HG02938 (cell line): ENCODE data around the gene ARID3A.
"Not testable (repeated sequence)": the region's sequence is repeated elsewhere in the genome, so short reads cannot be mapped to it uniquely, and the experiment has no call there.

ENCODE experiments used
- ATAC-seq: cut with Tn5 transposase; IDR thresholded peaks from one replicate; pipeline ENCODE4 v1.9.1; 2021; ENCODE audit warnings: mild to moderate bottlenecking, moderate library complexity; ENCODE audit not compliant: unreplicated experiment

The ARID3A gene, protein sequence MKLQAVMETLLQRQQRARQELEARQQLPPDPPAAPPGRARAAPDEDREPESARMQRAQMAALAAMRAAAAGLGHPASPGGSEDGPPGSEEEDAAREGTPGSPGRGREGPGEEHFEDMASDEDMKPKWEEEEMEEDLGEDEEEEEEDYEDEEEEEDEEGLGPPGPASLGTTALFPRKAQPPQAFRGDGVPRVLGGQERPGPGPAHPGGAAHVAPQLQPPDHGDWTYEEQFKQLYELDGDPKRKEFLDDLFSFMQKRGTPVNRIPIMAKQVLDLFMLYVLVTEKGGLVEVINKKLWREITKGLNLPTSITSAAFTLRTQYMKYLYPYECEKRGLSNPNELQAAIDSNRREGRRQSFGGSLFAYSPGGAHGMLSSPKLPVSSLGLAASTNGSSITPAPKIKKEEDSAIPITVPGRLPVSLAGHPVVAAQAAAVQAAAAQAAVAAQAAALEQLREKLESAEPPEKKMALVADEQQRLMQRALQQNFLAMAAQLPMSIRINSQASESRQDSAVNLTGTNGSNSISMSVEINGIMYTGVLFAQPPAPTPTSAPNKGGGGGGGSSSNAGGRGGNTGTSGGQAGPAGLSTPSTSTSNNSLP

DNA sequence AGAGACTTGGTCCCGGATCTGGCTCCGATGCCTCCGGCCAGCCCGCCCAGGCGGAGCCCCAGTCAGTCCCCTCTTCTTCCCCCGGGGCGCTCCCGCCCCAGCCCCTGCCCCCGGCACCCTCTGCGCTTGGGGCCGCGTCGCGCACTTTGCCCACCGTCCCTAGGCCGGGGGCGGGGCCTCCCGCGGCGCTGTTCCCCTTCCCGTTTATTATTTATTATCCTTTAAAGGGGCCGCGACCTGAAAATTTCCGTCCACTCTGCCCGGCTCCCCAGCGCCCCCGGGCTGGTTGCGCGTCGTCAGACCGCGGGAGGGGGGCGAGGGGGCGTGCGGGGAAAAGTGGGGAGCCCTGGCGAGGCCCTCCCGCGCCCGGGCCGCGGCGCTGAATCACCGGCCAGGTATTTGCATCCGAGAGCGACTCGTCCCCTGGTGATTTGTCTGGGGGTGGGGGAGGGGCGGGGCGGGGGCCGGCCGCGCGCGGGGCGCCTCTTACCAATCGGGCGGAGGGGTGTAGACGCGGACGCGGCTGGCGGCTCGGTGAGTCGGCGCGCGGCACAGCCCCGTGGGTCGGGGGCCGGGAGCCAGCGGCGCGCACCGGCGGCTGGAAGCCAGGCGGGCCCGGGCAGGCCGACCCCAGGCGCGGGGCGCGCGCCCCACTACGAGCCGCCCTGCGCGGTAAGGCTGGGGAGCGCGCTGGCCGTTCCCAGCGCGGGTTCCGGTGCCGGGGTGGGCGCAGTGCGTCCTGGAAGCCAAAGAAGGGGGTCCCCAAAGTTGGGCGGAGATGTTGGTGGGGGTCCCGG is at the start of gene ARID3A:
Gene ARID3A, plus strand, starts transcription at position 510 of the 797 bp plus-strand sequence. CDS start 3,494 bp downstream, outside the sequence.
- peak; percentile 46 for ATAC-seq

DNA sequence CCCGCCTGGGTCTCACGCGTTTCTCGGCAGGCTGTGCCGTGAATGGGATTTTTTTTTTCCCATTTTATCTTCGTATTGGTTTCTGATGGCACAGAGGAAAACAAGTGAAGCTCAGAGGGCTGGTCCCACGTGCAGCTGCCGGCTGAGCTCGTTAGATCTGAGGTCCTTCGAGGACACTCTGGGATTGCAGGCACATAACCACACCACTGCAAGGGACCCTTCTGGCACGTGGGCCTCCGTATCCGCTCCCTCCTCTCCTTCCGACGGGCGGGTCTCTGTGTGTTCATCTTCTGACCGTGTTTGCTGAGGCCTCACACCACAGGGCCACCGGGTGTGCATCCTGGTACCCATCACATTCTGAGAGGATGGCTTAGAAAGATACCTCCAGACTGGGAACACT is 49.7 kb upstream of the ARID3A start:
- no peak for ATAC-seq

DNA sequence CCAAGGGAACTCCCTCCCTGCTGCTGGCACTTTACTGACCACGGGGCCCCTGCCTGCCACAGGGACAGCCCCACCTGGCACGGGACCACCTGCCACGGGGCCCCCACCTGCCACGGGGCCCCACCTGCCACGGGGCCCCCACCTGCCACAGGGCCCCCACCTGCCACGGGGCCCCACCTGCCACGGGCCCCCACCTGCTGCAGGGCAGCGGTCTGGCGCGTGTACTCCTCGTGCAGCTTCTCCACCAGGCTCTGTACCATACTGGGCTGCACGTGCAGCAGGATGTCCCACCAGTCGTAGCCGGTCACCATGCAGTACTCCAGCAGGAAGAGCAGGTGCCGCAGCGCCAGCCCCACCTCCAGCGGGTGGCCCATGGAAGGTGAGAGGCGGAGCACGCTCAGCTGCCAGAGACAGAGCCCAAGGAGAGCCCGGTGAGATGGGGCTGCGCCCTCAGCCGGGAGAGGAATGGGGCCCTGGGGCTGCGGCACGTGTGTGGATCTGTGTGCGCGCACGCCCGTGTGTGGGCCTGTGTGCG is 49.0 kb upstream of the ARID3A start:
- no peak for ATAC-seq

DNA sequence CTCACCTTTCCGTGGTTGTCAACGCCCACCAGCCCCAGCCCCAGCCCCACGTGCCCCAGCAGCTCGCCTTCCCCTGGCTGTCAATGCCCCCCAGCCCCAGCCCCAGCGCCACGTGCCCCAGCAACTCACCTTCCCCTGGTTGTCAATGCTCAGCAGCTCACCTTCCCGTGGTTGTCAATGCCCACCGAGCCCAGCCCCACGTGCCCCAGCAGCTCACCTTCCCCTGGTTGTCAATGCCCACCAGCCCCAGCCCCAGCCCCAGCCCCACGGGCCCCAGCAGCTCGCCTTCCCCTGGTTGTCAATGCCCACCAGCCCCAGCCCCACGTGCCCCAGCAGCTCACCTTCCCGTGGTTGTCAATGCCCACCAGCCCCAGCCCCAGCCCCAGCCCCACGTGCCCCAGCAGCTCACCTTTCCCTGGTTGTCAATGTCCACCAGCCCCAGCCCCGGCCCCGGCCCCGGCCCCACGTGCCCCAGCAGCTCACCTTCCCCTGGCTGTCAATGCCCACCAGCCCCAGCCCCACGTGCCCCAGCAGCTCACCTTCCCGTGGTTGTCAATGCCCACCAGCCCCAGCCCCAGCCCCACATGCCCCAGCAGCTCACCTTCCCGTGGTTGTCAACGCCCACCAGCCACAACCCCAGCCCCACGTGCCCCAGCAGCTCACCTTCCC is 47.7 kb upstream of the ARID3A start:
- ATAC-seq, result not testable (repeated sequence)

DNA sequence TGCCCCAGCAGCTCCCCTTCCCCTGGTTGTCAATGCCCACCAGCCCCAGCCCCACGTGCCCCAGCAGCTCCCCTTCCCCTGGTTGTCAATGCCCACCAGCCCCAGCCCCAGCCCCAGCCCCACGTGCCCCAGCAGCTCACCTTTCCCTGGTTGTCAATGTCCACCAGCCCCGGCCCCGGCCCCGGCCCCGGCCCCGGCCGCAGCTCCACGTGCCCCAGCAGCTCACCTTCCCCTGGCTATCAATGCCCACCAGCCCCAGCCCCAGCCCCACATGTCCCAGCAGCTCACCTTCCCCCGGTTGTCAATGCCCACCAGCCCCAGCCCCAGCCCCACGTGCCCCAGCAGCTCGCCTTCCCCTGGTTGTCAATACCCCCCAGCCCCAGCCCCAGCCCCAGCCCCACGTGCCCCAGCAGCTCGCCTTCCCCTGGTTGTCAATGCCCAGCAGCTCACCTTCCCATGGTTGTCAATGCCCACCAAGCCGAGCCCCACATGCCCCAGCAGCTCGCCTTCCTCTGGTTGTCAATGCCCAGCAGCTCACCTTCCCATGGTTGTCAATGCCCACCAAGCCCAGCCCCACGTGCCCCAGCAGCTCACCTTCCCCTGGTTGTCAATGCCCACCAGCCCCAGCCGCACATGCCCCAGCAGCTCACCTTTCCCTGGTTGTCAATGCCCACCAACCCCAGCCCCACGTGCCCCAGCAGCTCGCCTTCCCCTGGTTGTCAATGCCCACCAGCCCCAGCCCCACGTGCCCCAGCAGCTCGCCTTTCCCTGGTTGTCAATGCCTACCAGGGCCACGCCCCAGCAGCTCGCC is 46.9 kb upstream of the ARID3A start:
- not testable (repeated sequence) for ATAC-seq

DNA sequence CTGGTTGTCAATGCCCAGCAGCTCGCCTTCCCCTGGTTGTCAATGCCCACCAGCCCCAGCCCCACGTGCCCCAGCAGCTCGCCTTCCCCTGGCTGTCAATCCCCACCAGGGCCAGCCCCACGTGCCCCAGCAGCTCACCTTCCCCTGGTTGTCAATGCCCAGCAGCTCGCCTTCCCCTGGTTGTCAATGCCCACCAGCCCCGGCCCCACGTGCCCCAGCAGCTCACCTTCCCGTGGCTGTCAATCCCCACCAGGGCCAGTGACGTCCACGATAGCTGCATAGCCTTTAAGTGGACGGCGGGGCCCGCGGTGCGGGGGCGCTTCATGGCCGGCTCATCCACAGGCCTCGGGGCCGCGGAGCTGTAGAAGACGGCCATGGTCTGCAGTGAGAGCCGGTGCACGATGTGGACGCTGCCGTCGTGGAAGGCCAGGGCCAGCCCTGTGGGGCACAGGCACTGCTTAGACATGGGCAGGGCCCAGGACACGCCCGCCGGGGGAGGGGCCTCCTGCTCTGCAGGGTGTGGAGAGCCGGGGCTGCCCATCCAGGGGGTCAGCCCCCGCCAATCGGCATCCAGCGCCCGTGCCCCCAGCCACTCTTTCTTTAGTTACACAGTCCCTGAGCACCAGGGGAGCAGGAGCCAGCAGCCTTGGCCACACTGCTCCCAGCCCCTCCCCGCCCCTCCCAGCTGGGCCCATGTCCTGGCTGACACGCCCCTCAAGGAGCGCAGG is 46.0 kb upstream of the ARID3A start:
- no peak for ATAC-seq

DNA sequence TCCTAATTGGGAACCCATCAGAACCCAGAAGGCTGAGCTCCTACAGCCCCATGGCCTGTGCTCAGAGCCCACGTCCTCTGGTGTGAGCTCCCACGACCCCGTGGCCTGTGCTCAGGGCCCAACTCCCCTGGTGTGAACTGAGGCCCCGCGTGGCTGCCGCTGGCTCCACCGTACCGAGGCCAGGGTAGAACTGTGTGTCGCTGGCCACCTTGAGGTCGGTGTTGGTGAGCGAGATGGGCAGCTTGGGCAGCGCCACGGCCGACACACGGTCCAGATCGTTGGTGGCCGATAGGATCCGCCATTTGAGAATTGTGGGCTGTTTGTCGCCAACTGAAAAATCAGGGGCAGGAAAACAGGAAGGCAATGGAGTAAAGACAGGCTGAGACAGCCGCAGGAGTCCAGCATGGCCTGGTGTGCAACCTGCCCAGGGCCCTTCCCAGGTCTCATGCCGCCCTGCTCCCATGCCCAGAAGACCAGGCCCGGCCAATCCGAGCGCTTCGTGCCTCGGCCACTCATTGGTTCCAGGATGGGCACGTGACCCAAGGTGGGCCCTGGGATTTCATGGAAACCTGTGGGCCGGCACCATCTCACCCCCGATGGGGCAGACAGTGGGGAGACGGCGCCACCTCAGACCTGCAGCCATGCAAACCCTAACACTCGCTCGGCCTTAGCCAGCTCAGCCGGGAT is 44.3 kb upstream of the ARID3A start:
- no peak for ATAC-seq

DNA sequence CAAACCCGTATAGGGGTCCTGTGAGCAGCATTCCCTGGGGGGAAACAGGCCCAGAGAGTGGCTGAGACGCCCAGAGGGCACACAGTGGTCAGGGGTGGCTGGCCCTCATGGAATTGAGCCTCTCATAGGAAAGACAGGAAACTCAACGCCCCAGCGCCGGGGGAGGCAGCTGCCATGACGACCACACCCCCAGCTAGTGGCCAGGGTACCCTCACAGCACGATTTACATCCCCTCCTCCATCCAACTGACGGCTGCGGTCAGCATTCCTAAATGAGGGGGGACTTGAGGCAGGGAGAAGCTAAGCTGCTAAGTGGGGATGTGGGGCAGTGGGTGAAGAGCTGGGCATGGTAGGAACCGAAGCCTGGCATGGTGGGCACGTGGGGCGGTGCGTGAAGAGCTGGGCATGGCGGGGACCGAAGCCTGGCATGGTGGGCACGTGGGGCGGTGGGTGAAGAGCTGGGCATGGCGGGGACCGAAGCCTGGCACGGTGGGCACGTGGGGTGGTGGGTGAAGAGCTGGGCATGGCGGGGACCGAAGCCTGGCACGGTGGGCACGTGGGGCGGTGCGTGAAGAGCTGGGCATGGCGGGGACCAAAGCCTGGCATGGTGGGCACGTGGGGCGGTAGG is 42.9 kb upstream of the ARID3A start:
- no peak for ATAC-seq

DNA sequence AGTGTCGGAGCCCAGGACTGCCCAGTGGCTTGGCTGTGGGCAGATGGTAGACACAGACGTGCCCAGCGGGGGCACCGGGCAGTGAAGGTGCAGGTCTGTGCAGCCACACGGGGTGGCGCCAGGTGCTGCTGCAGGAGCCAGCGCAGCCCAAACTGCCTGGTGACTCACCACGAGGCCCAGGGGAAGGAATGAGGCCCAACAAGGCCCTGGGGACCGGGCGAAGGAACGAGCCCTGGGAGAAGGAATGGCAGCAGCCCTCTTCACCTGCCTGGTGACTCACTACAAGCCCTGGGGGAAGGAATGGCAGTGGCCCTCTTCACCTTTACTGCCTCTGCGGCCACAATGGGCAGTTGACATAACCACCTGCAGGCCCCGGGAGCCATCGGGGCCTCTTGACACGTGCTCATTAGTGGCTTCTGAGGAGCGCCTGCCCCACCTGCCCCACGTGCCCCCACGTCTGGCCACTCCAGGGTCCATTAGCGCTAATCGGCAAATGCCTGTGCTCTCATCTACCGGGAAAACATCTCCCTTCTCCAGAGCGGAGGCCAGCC is 42.1 kb upstream of the ARID3A start:
- no peak for ATAC-seq

DNA sequence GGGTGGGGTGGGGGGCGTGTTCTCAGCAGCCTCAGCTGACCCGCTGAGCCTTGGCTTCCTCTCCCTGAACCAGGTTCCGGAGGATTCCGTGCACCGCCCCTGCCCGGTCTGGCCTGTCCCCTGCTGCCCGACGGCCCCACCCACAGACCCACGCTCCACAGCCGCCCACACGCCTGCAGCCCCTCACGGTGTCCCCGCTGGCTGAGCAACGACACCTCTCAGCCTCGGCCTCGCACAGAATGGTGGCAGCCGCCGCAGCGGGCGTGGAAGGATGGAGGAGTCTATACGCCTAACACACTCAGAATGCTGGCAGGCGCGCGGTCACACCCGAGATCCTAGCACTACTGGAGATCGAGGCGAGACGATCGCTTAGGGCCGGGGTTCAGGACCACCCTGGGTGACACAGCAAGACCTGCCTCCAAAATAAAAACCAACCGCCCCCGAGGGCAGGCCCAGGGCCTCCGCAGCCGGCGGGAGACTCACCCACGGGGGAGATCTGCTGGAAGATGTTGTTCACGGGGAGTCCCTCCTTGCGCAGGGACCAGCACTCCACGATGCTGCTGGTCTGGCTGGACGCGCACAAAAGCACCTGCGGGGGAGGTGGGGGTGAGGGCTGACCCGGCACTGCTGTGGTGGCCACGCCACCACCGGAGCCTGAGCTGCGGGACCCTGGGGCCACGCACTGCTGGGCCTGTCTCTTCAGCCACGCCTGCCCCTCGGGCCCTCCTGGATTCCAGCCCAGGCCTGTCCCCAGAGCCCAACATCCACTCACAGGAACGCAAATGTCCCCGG is 41.2 kb upstream of the ARID3A start:
- no peak for ATAC-seq

DNA sequence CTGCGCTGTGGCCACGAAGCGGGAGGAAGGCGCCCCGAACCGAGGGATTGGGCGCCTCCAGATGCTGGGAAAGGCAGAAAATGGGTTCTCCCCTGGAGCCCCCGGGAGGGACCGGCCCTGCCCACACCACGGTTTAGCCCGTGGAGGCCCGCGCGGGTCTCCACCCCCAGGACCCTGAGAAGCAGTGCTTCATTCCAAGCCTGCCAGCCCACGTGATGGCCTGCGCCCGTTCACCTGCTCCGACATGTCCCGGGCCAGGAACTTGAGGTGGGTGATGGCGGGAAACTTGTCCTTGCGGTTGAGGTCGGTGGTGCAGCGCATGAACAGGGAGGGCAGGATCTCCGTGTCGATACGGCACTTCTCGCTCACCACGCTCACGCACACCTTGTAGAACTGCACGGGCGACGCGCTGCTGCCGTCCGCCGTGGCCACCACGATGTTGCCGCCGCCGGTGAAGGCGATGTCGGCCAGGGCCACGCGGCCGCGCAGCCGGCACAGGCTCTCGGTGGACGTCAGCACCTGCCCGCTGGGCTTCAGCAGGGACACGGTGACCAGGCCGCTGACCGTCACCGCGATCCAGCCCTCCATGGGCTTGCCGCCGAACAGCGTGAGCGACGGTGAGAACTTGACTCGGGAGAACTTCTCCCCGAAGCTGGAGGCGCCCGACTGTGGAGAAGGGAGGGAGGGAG is 40.2 kb upstream of the ARID3A start:
- ATAC-seq, result no peak

DNA sequence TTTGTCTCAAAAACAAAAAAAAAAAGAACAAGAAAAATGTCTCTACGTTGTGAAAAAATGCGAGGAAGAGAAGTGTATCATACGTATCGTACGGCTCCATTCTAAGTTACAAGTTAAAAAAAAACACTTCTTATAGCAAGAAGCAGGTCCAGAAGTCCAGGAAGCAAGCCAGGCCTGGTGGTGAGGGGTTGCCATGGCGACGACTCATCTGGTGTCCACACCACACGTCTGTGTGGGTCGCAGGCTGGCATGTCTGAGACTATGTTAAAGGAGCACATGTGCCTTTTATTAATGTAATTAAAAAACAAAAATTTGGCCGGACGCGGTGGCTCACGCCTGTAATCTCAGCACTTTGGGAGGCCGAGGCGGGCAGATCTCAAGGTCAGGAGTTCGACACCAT is 38.8 kb upstream of the ARID3A start:
- no peak for ATAC-seq

DNA sequence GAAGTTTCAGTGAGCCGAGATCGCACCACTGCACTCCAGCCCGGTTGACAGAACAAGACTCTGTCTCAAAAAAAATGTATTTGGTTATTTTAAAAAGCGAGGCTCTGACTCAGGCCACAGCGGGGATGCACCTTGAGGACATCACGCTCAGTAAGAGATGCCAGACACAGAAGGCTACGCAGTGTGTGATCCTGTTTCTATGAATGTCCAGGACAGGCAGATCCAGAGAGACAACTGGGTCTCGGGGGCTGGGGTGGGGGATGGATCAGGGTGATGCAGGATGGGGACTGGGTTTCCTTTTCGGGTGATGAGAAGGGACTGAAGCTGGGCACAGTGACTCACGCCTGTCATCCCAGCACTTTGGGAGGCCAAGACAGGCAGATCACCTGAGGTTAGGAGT is 38.2 kb upstream of the ARID3A start:
- no peak for ATAC-seq

DNA sequence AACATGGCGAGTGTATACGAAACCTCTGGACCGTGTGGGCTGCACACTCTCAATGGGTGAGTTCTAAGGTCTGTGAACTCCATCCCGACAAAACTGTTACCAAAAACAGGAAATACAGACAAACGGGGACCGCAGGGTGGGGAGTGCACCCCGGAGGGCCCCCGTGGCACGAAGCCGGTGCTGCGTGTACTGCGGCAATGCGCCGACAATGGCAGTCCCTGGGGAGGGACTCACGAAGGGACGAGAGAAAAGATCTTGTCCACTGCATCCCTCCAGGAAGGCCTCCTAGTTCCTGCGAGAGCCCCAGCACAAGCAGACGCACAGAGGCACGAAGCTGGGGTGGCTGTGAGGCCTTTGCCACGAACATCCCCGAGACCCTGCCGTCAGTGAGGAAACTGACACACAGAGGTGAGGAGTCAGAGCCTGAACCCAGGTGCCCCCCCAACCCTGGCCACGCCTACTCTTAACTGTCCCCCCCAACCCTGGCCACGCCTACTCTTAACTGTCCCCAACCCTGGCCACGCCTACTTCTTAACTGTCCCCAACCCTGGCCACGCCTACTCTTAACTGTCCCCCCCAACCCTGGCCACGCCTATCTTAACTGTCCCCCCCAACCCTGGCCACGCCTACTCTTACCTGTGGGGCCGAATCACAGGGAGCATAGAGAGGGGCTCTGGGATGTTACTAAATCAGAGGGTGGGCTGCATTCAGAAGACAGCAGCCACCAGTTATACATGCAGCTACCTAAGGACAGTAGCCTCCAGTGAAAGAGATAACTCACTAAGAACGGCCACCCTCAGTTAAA is 37.1 kb upstream of the ARID3A start:
- ATAC-seq, result no peak

DNA sequence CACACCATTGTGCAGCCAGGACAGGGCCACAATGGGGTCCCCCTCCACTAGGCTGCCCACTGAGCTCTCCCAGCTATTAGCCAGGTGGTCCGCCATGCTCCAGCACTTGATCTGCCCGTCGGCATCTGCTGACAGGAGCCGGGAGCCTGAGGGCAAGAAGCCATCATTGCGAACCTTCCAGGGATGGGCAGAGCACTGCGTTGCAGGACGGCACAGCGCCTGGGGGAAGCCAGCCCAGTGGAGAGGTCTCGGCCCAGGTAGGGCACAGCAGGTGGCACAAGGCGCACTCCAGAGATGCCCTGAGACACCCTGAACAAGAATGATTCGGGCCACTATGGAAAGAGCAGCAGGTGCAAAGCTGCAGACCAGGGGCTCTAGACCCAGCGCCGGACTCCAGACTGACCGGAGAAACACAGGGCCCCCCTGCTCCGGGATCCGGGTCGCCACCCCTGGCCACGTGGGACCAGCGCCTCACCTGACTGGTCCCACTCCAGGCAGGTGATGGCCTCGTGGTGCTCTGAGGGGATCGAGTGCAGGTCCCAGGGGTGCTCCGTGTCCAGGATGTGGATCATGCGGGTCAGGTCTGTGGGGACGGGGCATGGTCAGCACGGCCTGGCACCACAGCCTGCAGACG is 36.1 kb upstream of the ARID3A start:
- ATAC-seq, result no peak
